H9 (cell line): ENCODE measurements around the gene KLHDC10. TPM values are rescaled to one million over a fixed set of nuclear protein-coding genes. Genes with fewer than 3 reads are reported as not detected.

Experiments
- DNase-seq: peaks from one replicate; pipeline ENCODE4 v3.0.0-alpha.2; 2017
- H2AFZ ChIP-seq: one replicate; pipeline ENCODE4 v1.6.1; 2013; ENCODE audit warnings: mild to moderate bottlenecking, low read length, control low read depth, moderate library complexity
- H2AK5ac ChIP-seq: 2 replicates; pipeline ENCODE4 v1.6.1; 2013; ENCODE audit warnings: low read length, control low read depth, mixed read lengths; ENCODE audit not compliant: insufficient read length
- H2BK120ac ChIP-seq: one replicate; pipeline ENCODE4 v1.6.1; 2013; ENCODE audit warnings: low read depth, mild to moderate bottlenecking, low read length, control low read depth, inconsistent platforms; ENCODE audit not compliant: poor library complexity, severe bottlenecking
- H2BK12ac ChIP-seq: 2 replicates; pipeline ENCODE4 v1.6.1; 2013; ENCODE audit warnings: low read length, control low read depth, mixed read lengths, low read depth; ENCODE audit not compliant: insufficient read length
- H2BK15ac ChIP-seq: 2 replicates; pipeline ENCODE4 v1.6.1; 2013; ENCODE audit warnings: low read depth, low read length, control low read depth
- H2BK20ac ChIP-seq: one replicate; pipeline ENCODE4 v1.6.1; 2013; ENCODE audit warnings: low read depth, mild to moderate bottlenecking, low read length, control low read depth, inconsistent platforms; ENCODE audit not compliant: poor library complexity, severe bottlenecking
- H2BK5ac ChIP-seq: 2 replicates; pipeline ENCODE4 v1.6.1; 2013; ENCODE audit warnings: low read length, control low read depth, mixed read lengths; ENCODE audit not compliant: insufficient read length
- H3K14ac ChIP-seq: 2 replicates; pipeline ENCODE4 v1.6.1; 2013; ENCODE audit warnings: low read length, control low read depth; ENCODE audit not compliant: insufficient read depth
- H3K18ac ChIP-seq: 2 replicates; pipeline ENCODE4 v1.6.1; 2013; ENCODE audit warnings: low read depth, mild to moderate bottlenecking, mixed read lengths, low read length, control low read depth; ENCODE audit not compliant: insufficient read length
- H3K23ac ChIP-seq: 2 replicates; pipeline ENCODE4 v1.6.1; 2013; ENCODE audit warnings: low read length, control low read depth, mixed read lengths, low read depth; ENCODE audit not compliant: insufficient read length
- H3K23me2 ChIP-seq: 2 replicates; pipeline ENCODE4 v1.6.1; 2013; ENCODE audit warnings: low read depth, mild to moderate bottlenecking, mixed read lengths, low read length, control low read depth; ENCODE audit not compliant: insufficient read length, poor library complexity, severe bottlenecking
- H3K27ac ChIP-seq: 2 replicates; pipeline ENCODE4 v1.5.1; 2013; ENCODE audit warnings: low read length, control low read depth, mixed read lengths, low read depth; ENCODE audit not compliant: insufficient read length
- H3K27me3 ChIP-seq: 2 replicates; pipeline ENCODE4 v1.6.1; 2013; ENCODE audit warnings: low read length, control low read depth, inconsistent platforms; ENCODE audit not compliant: insufficient read depth
- H3K4ac ChIP-seq: 2 replicates; pipeline ENCODE4 v1.6.1; 2013; ENCODE audit warnings: low read depth, mild to moderate bottlenecking, control low read depth, inconsistent platforms, low read length, moderate library complexity
- H3K4me1 ChIP-seq: 2 replicates; pipeline ENCODE4 v1.6.1; 2013; ENCODE audit warnings: low read length, control low read depth, inconsistent platforms; ENCODE audit not compliant: insufficient read depth
- H3K4me2 ChIP-seq: 2 replicates; pipeline ENCODE4 v1.6.1; 2013; ENCODE audit warnings: low read length, control low read depth, mixed read lengths; ENCODE audit not compliant: insufficient read length, insufficient read depth
- H3K56ac ChIP-seq: 2 replicates; pipeline ENCODE4 v1.6.1; 2013; ENCODE audit warnings: low read depth, mild to moderate bottlenecking, mixed read lengths, low read length, control low read depth; ENCODE audit not compliant: insufficient read length
- H3K79me1 ChIP-seq: 2 replicates; pipeline ENCODE4 v1.6.1; 2013; ENCODE audit warnings: low read depth, mild to moderate bottlenecking, moderate library complexity, low read length, control low read depth, inconsistent platforms; ENCODE audit not compliant: insufficient read depth, poor library complexity, severe bottlenecking
- H3K79me2 ChIP-seq: 2 replicates; pipeline ENCODE4 v1.6.1; 2013; ENCODE audit warnings: low read length, control low read depth, inconsistent platforms; ENCODE audit not compliant: insufficient read depth
- H3K9ac ChIP-seq: 2 replicates; pipeline ENCODE4 v1.6.1; 2013; ENCODE audit warnings: low read length, control low read depth, mixed read lengths; ENCODE audit not compliant: insufficient read length; ENCODE audit errors: extremely low read depth
- H3K9me3 ChIP-seq: one replicate; pipeline ENCODE4 v1.6.1; 2013; ENCODE audit warnings: low read depth, low read length, inconsistent platforms; ENCODE audit not compliant: control insufficient read depth
- H3T11ph ChIP-seq: one replicate; pipeline ENCODE4 v1.6.1; 2013; ENCODE audit warnings: mild to moderate bottlenecking, low read length, control low read depth, inconsistent platforms
- H4K20me1 ChIP-seq: one replicate; pipeline ENCODE4 v1.6.1; 2013; ENCODE audit not compliant: control insufficient read depth, insufficient read length, insufficient read depth
- H4K5ac ChIP-seq: 2 replicates; pipeline ENCODE4 v1.6.1; 2013; ENCODE audit warnings: low read depth, mild to moderate bottlenecking, mixed read lengths, low read length, control low read depth; ENCODE audit not compliant: insufficient read length
- H4K8ac ChIP-seq: replicated peaks from 2 replicates; pipeline ENCODE4 v1.6.1; 2013; ENCODE audit warnings: low read length, control low read depth, mixed read lengths, low read depth; ENCODE audit not compliant: insufficient read length
- H4K91ac ChIP-seq: 2 replicates; pipeline ENCODE4 v1.6.1; 2013; ENCODE audit warnings: low read depth, mild to moderate bottlenecking, moderate library complexity, mixed read lengths, low read length, control low read depth; ENCODE audit not compliant: insufficient read length
- H3K27ac Mint-ChIP-seq, 3 experiments: 2 replicates in 2 of 3; 3 replicates in 1 of 3; pipeline ENCODE4 v1.8.0; 2020 to 2021; ENCODE audit warnings: mixed read lengths in 3 of 3, mild to moderate bottlenecking in 1 of 3, moderate library complexity in 1 of 3
- H3K27me3 Mint-ChIP-seq: 2 replicates; pipeline ENCODE4 v1.8.0; 2021; ENCODE audit warnings: low read depth, mild to moderate bottlenecking, moderate library complexity, mixed read lengths
- H3K36me3 Mint-ChIP-seq, 3 experiments: 2 replicates in 2 of 3; 3 replicates in 1 of 3; pipeline ENCODE4 v1.8.0; 2020 to 2021; ENCODE audit warnings: low read depth in 3 of 3, mixed read lengths in 3 of 3; ENCODE audit not compliant: insufficient read depth in 1 of 3
- H3K4me1 Mint-ChIP-seq, 2 experiments: 2 replicates each; pipeline ENCODE4 v1.8.0; 2020; ENCODE audit warnings: mixed read lengths in 2 of 2
- H3K4me3 Mint-ChIP-seq, 2 experiments: 2 replicates in 1 of 2; 3 replicates in 1 of 2; pipeline ENCODE4 v1.8.0; 2020 to 2021; ENCODE audit warnings: mild to moderate bottlenecking in 2 of 2, mixed read lengths in 2 of 2, moderate library complexity in 1 of 2
- H3K9me3 Mint-ChIP-seq, 2 experiments: 2 replicates in 1 of 2; 3 replicates in 1 of 2; pipeline ENCODE4 v1.8.0; 2020; ENCODE audit warnings: mild to moderate bottlenecking in 2 of 2, mixed read lengths in 2 of 2, moderate library complexity in 1 of 2
- CTCF ChIP-seq: fragments of 200-600 bp; sonication (generic); conservative IDR thresholded peaks from 3 replicates; pipeline ENCODE4 v1.8.0; 2021; ENCODE audit warnings: antibody characterized with exemption, mild to moderate bottlenecking
- WGBS: extraction: QIAGEN DNeasy Blood & Tissue Kit; methylation state at CpG from one replicate; pipeline ENCODE4 v1.1.7; 2013; ENCODE audit warnings: missing lambda C conversion rate, low lambda C conversion rate, mixed read lengths; ENCODE audit not compliant: insufficient read length; ENCODE audit errors: extremely low coverage; 5-methylcytosine and 5-hydroxymethylcytosine counted together
- total RNA-seq: library from RNA; stranded (reverse); gene quantifications from 2 replicates; pipeline ENCODE4 v1.2.1, GENCODE V29; 2021

KLHDC10 gene
- total RNA-seq, 1 experiment from 2014 or later: 17.3 TPM

GRCh38 chr7:130096243-130096827 is 26.0 kb downstream of the KLHDC10 start:
- Histone ChIP-seq H4K20me1 (no peaks in the 10 kb centered on the region), H3K79me2 (no peaks in the 10 kb centered on the region), H3K27ac (no peak overlapping the region), H2AK5ac (no peak overlapping the region), H3K9me3 (no peaks in the 10 kb centered on the region), H2BK120ac (no peak overlapping the region), H3K4me2 (no peak overlapping the region), H3K4me1 (no peaks in the 10 kb centered on the region), H3T11ph (no peak overlapping the region), H2AFZ (no peak overlapping the region), H3K23me2 (no peaks in the 10 kb centered on the region), H4K5ac (no peak overlapping the region), H3K27me3 (no peaks in the 10 kb centered on the region), H3K18ac (no peak overlapping the region), H2BK12ac (no peak overlapping the region), H2BK20ac (no peak overlapping the region), H3K4ac (no peak overlapping the region), H3K9ac (no peak overlapping the region), H2BK15ac (no peak overlapping the region), H4K91ac (no peak overlapping the region), H3K56ac (no peak overlapping the region), H2BK5ac (no peak overlapping the region), H3K14ac (no peak overlapping the region), H4K8ac (no peak overlapping the region), H3K79me1 (no peaks in the 10 kb centered on the region), H3K23ac (no peak overlapping the region)
- DNase-seq: no peak
- Mint-ChIP-seq H3K9me3 (no peaks in the 10 kb centered on the region), H3K36me3 (no peaks in the 10 kb centered on the region), H3K4me3 (no peak overlapping the region), H3K4me1 (no peaks in the 10 kb centered on the region), H3K27ac (no peak overlapping the region), H3K27me3 (no peaks in the 10 kb centered on the region)
- WGBS: no CpG with 5 or more reads among the region's 4 CpGs
- no peak for TF ChIP-seq CTCF
